T-helper 9 cell (primary cell): Measurements from ENCODE around the gene RFNG.

Source experiments
- DNase-seq: peaks from one replicate; pipeline ENCODE4 v3.0.0-alpha.2; 2020

Gene RFNG

GRCh38 chr17:81998691-81999438, 52.7 kb downstream of the RFNG start:
- no peak for DNase-seq

DNA sequence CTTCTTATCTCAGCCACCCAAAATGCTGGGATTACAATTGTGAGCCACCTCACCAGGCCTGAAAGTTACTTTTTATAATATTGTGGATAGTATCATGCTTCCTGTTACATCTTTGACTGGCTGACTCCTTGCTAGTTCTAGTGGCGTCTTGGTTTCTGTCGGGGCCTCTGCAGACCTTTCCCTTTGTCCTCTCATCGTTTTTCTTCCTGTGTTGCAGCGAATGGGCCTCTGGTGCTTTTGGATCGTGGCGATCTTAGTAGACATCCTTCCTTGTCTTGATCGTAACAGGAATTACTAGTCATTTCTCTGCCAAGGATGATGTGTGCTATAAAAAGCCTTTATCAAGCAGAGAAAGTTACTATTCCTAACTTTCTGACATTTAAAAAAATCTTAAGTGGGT, 53.4 kb downstream of the RFNG start:
- no peak for DNase-seq
